GM23338 (cell line): ENCODE measurements around the gene GPR26. TPM values are rescaled to one million over a fixed set of nuclear protein-coding genes. Genes with fewer than 3 reads are reported as not detected.

Experiments
- ATAC-seq: fragments of 200-7000 bp; cut with Tn5 transposase; 3 replicates; pipeline ENCODE4 v1.9.1; 2020
- DNase-seq: peaks from one replicate; pipeline ENCODE4 v3.0.0-alpha.2; 2015; ENCODE audit warnings: low spot score
- H2AFZ ChIP-seq: fragments of 200-600 bp; sonication (generic); 2 replicates; pipeline ENCODE4 v1.8.0; 2016; ENCODE audit warnings: antibody characterized with exemption, mild to moderate bottlenecking, moderate library complexity
- H3F3A ChIP-seq: fragments of 200-600 bp; sonication (generic); replicated peaks from 2 replicates; pipeline ENCODE4 v1.8.0; 2017; ENCODE audit warnings: antibody characterized with exemption, mixed run types, low read depth
- H3K27ac ChIP-seq: fragments of 200-600 bp; sonication (generic); 2 replicates; pipeline ENCODE4 v1.6.1; 2016; ENCODE audit warnings: low read depth
- H3K27me3 ChIP-seq: fragments of 200-600 bp; sonication (generic); 2 replicates; pipeline ENCODE4 v1.8.0; 2016; ENCODE audit warnings: mild to moderate bottlenecking, mixed run types, moderate library complexity; ENCODE audit not compliant: insufficient read depth
- H3K36me3 ChIP-seq: fragments of 200-600 bp; sonication (generic); 2 replicates; pipeline ENCODE4 v1.8.0; 2016; ENCODE audit warnings: mild to moderate bottlenecking; ENCODE audit not compliant: insufficient read depth
- H3K4me1 ChIP-seq: fragments of 200-600 bp; sonication (generic); 2 replicates; pipeline ENCODE4 v1.8.0; 2016; ENCODE audit warnings: mild to moderate bottlenecking, moderate library complexity; ENCODE audit not compliant: insufficient read depth
- H3K4me2 ChIP-seq: fragments of 200-600 bp; sonication (generic); 2 replicates; pipeline ENCODE4 v1.7.1; 2017; ENCODE audit warnings: mixed run types
- H3K4me3 ChIP-seq: fragments of 200-600 bp; sonication (generic); 2 replicates; pipeline ENCODE4 v1.6.1; 2016; ENCODE audit warnings: mixed run types
- H3K79me2 ChIP-seq: fragments of 200-600 bp; sonication (generic); replicated peaks from 2 replicates; pipeline ENCODE4 v1.8.0; 2017; ENCODE audit warnings: mild to moderate bottlenecking; ENCODE audit not compliant: insufficient read depth
- H3K9me2 ChIP-seq: fragments of 200-600 bp; sonication (generic); 2 replicates; pipeline ENCODE4 v1.8.0; 2017; ENCODE audit not compliant: insufficient read depth
- H4K20me1 ChIP-seq: fragments of 200-600 bp; sonication (generic); replicated peaks from 2 replicates; pipeline ENCODE4 v1.8.0; 2017; ENCODE audit warnings: mild to moderate bottlenecking; ENCODE audit not compliant: insufficient read depth
- H3K27ac Mint-ChIP-seq: 2 replicates; pipeline ENCODE4 v1.8.0; 2020; ENCODE audit warnings: inconsistent platforms, mild to moderate bottlenecking, moderate library complexity, mixed read lengths
- H3K27me3 Mint-ChIP-seq: 3 replicates; pipeline ENCODE4 v1.8.0; 2022; ENCODE audit warnings: low read depth, mild to moderate bottlenecking, moderate library complexity, mixed read lengths, inconsistent platforms; ENCODE audit not compliant: insufficient read depth, poor library complexity
- H3K36me3 Mint-ChIP-seq: 3 replicates; pipeline ENCODE4 v1.8.0; 2021; ENCODE audit warnings: low read depth, mild to moderate bottlenecking, inconsistent platforms, moderate library complexity, mixed read lengths
- H3K4me1 Mint-ChIP-seq: 3 replicates; pipeline ENCODE4 v1.8.0; 2020; ENCODE audit warnings: mild to moderate bottlenecking, inconsistent platforms, mixed read lengths
- H3K4me3 Mint-ChIP-seq: 3 replicates; pipeline ENCODE4 v1.8.0; 2021; ENCODE audit warnings: moderate library complexity, mild to moderate bottlenecking, inconsistent platforms, mixed read lengths
- H3K9me3 Mint-ChIP-seq: 3 replicates; pipeline ENCODE4 v1.8.0; 2020; ENCODE audit warnings: moderate library complexity, mild to moderate bottlenecking, inconsistent platforms, mixed read lengths
- CTCF ChIP-seq, 2 experiments: fragments of 200-600 bp in 1 of 2; sonication (generic) in 1 of 2; conservative IDR thresholded peaks; 2 replicates each; pipeline versions ENCODE4 v1.5.1 to v1.6.1; 2016 to 2017; ENCODE audit warnings: antibody characterized with exemption in 2 of 2, low read depth in 2 of 2, mild to moderate bottlenecking in 2 of 2, moderate library complexity in 1 of 2
- EZH2 ChIP-seq: fragments of 200-600 bp; sonication (generic); IDR thresholded peaks from one replicate; pipeline ENCODE4 v1.8.0; 2017; ENCODE audit warnings: antibody characterized with exemption, mild to moderate bottlenecking, low read depth; ENCODE audit not compliant: unreplicated experiment
- EZH2phosphoT487 ChIP-seq: fragments of 200-600 bp; sonication (generic); IDR thresholded peaks from one replicate; pipeline ENCODE4 v1.8.1; 2018; ENCODE audit warnings: antibody characterized with exemption; ENCODE audit not compliant: unreplicated experiment
- JUNB ChIP-seq: IDR thresholded peaks from one replicate; pipeline ENCODE4 v1.6.1; 2016; ENCODE audit warnings: antibody characterized with exemption; ENCODE audit not compliant: unreplicated experiment
- NANOG ChIP-seq: IDR thresholded peaks from 2 replicates; pipeline ENCODE4 v1.6.1; 2016; ENCODE audit warnings: antibody characterized with exemption, borderline replicate concordance
- POLR2AphosphoS5 ChIP-seq: IDR thresholded peaks from 2 replicates; pipeline ENCODE4 v1.6.1; 2016; ENCODE audit warnings: antibody characterized with exemption, low read depth
- ZNF114 ChIP-seq: fragments of 250-450 bp; sonication (Bioruptor Pico); IDR thresholded peaks from 2 replicates; pipeline ENCODE4 v1.5.0; 2020; ENCODE audit warnings: mild to moderate bottlenecking, moderate library complexity
- ZNF331 ChIP-seq: fragments of 250-450 bp; sonication (Bioruptor Pico); IDR thresholded peaks from 2 replicates; pipeline ENCODE4 v1.5.0; 2020; ENCODE audit warnings: low read depth, mild to moderate bottlenecking, moderate library complexity
- polyA plus RNA-seq: library from polyadenylated mRNA; unstranded; fragments of >200 nt; fragmentation: Nextera tagmentation; extraction: Ambion mirVana; gene quantifications from 2 replicates; pipeline ENCODE4 v1.2.1, GENCODE V29; 2016
- total RNA-seq: library from RNA; depleted of rRNA; stranded (reverse); fragments of >200 nt; shearing (Covaris generic); gene quantifications from 2 replicates; pipeline ENCODE4 v1.2.3, GENCODE V29; 2014
- TF ChIP-seq, protein P1 (sequence below): fragments of 250-450 bp; sonication (Bioruptor Pico); IDR thresholded peaks from 2 replicates; pipeline ENCODE4 v1.5.0; 2020; ENCODE audit warnings: mild to moderate bottlenecking, moderate library complexity

GPR26 gene
- total and polyA plus RNA-seq, 2 experiments from 2014 or later = 0.06 to 0.07 TPM

GRCh38 chr10:123620621-123621020 lies 45.5 kb upstream of the GPR26 start (continued):
- TF ChIP-seq CTCF (conservative IDR thresholded peaks at IDR 0.05; ENCODE audit: low read depth in 2 of 2) (no peak), ZNF331 (CRISPR knock-in tag) (no peak), JUNB (no peak), ZNF114 (CRISPR knock-in tag) (no peak), POLR2AphosphoS5 (no peak), NANOG (no peak)
- TF ChIP-seq, protein P1, sequence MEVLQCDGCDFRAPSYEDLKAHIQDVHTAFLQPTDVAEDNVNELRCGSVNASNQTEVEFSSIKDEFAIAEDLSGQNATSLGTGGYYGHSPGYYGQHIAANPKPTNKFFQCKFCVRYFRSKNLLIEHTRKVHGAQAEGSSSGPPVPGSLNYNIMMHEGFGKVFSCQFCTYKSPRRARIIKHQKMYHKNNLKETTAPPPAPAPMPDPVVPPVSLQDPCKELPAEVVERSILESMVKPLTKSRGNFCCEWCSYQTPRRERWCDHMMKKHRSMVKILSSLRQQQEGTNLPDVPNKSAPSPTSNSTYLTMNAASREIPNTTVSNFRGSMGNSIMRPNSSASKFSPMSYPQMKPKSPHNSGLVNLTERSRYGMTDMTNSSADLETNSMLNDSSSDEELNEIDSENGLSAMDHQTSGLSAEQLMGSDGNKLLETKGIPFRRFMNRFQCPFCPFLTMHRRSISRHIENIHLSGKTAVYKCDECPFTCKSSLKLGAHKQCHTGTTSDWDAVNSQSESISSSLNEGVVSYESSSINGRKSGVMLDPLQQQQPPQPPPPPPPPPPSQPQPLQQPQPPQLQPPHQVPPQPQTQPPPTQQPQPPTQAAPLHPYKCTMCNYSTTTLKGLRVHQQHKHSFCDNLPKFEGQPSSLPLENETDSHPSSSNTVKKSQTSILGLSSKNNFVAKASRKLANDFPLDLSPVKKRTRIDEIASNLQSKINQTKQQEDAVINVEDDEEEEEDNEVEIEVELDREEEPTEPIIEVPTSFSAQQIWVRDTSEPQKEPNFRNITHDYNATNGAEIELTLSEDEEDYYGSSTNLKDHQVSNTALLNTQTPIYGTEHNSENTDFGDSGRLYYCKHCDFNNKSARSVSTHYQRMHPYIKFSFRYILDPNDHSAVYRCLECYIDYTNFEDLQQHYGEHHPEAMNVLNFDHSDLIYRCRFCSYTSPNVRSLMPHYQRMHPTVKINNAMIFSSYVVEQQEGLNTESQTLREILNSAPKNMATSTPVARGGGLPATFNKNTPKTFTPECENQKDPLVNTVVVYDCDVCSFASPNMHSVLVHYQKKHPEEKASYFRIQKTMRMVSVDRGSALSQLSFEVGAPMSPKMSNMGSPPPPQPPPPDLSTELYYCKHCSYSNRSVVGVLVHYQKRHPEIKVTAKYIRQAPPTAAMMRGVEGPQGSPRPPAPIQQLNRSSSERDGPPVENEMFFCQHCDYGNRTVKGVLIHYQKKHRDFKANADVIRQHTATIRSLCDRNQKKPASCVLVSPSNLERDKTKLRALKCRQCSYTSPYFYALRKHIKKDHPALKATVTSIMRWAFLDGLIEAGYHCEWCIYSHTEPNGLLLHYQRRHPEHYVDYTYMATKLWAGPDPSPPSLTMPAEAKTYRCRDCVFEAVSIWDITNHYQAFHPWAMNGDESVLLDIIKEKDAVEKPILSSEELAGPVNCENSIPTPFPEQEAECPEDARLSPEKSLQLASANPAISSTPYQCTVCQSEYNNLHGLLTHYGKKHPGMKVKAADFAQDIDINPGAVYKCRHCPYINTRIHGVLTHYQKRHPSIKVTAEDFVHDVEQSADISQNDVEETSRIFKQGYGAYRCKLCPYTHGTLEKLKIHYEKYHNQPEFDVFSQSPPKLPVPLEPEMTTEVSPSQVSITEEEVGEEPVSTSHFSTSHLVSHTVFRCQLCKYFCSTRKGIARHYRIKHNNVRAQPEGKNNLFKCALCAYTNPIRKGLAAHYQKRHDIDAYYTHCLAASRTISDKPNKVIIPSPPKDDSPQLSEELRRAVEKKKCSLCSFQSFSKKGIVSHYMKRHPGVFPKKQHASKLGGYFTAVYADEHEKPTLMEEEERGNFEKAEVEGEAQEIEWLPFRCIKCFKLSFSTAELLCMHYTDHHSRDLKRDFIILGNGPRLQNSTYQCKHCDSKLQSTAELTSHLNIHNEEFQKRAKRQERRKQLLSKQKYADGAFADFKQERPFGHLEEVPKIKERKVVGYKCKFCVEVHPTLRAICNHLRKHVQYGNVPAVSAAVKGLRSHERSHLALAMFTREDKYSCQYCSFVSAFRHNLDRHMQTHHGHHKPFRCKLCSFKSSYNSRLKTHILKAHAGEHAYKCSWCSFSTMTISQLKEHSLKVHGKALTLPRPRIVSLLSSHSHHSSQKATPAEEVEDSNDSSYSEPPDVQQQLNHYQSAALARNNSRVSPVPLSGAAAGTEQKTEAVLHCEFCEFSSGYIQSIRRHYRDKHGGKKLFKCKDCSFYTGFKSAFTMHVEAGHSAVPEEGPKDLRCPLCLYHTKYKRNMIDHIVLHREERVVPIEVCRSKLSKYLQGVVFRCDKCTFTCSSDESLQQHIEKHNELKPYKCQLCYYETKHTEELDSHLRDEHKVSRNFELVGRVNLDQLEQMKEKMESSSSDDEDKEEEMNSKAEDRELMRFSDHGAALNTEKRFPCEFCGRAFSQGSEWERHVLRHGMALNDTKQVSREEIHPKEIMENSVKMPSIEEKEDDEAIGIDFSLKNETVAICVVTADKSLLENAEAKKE (CRISPR knock-in tag) = no peak

DNA sequence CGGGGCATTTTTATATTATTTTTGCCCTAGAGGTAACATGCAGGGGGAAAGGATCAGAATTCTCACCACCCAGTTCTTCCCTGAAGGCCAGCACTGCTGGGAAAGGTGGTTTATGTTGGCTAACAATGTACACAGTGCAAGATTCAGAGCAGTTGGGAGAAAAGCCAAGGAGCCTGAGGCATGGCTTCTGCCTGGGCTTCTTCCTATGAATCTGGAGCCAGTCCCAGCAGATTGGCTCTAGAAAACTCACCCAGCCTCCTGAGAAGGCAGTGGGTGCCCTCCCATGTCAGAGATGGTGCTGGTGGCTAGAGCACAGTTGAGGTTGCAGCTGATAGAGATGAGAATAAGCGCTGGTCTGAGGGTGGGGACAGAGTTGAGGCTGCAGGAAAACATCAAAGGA lies 44.7 kb upstream of the GPR26 start:
- DNase-seq = no peak
- Histone ChIP-seq H3K27ac (no peak overlapping the region), H3K4me3 (no peak overlapping the region), H2AFZ (no peak overlapping the region), H3F3A (no peaks in the 10 kb centered on the region), H3K4me1 (no peaks in the 10 kb centered on the region), H3K4me2 (no peak overlapping the region), H4K20me1 (no peaks in the 10 kb centered on the region), H3K27me3 (no peaks in the 10 kb centered on the region), H3K36me3 (no peaks in the 10 kb centered on the region), H3K9me2 (no peaks in the 10 kb centered on the region), H3K79me2 (no peaks in the 10 kb centered on the region)
- no peak overlapping the region for H3K27ac Mint-ChIP-seq
- no peaks in the 10 kb centered on the region for H3K4me1 Mint-ChIP-seq
- ATAC-seq = no peak
- H3K36me3 Mint-ChIP-seq = no peaks in the 10 kb centered on the region
- H3K4me3 Mint-ChIP-seq = no peak overlapping the region
- no peaks in the 10 kb centered on the region for H3K9me3 Mint-ChIP-seq
- no peaks in the 10 kb centered on the region for H3K27me3 Mint-ChIP-seq
- TF ChIP-seq EZH2 (no peak), EZH2phosphoT487 (no peak), NANOG (no peak)
- TF ChIP-seq, protein P1 (CRISPR knock-in tag) = no peak
